ENCODE results near the gene APOBEC3A. TPM values are rescaled to one million over a fixed set of nuclear protein-coding genes. Genes with fewer than 3 reads are reported as not detected.
"Not testable (repeated sequence)": the region's sequence is repeated elsewhere in the genome, so short reads cannot be mapped to it uniquely, and the experiment has no call there.

APOBEC3A gene
- polyA plus RNA-seq, 2 donors: 2.5 to 5.6 TPM

DNA sequence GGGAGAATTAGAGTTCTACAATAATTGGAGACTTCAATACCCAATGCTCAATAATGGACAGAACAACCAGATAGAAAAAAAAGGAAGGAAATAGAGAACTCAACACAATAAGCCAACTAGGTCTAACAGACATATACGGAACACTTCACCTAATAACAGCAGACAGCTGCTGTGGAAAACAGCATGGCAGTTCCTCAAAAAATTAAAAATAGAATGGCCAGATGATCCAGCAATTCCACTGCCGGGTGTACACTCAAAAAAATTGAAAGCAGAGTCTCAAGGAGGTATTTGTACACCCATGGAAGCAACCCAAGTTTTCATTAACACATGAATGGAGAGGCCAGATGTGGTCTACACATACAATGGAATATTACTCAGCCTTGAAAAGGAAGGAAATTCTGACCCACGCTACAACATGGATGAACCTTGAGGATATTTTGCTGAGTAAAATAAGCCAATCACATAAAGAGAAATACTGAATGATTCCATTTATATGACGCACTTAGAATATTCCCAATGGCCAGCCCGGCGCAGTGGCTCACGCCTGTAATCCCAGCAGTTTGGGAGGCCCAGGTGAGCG, 51.0 kb downstream of the APOBEC3A start:
- 85 to 87% methylated on average over 8 of the region's 8 CpGs for WGBS, 2 donors
- H3K36me3 ChIP-seq (ENCODE audit: control insufficient read depth in 2 of 2, insufficient read depth in 2 of 2, low read length in 1 of 2); H3K27me3 ChIP-seq (ENCODE audit: control insufficient read depth in 1 of 2, insufficient read depth in 2 of 2, low read length in 2 of 2); H3K4me1 ChIP-seq (ENCODE audit: control insufficient read depth in 2 of 2, insufficient read depth in 2 of 2, low read length in 1 of 2); H3K9me3 ChIP-seq (ENCODE audit: control insufficient read depth in 2 of 2, insufficient read depth in 1 of 2, low read depth in 1 of 2, low read length in 1 of 2); H3K27ac ChIP-seq (ENCODE audit: low read depth in 2 of 2, low read length in 1 of 2); H3K4me3 ChIP-seq (ENCODE audit: low read depth in 1 of 2, low read length in 2 of 2): not testable (repeated sequence)

DNA sequence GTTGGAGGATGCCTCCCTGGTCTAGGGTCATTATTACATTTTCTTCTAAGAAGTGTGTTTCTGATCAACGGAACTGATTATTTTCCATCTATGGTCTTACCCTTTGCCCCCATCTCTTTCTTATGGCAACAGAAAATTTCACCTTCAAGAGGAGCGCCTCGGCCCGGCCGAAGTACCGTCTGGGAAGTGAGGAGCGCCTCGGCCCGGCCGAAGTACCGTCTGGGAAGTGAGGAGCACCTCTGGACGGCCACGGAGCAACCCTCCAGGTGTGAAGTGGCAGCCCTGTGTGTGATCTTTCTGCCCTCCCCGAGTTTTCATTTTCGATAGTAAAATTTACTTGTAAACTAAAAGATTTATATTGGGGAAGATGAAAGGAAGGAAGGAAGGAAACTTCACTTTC, 53.5 kb downstream of the APOBEC3A start:
- no peak overlapping the region for H3K27ac ChIP-seq (ENCODE audit: low read depth in 2 of 2, low read length in 1 of 2)
- H3K27me3 ChIP-seq (ENCODE audit: control insufficient read depth in 1 of 2, insufficient read depth in 2 of 2, low read length in 2 of 2): no peaks in the 10 kb centered on the region
- no peaks in the 10 kb centered on the region for H3K36me3 ChIP-seq (ENCODE audit: control insufficient read depth in 2 of 2, insufficient read depth in 2 of 2, low read length in 1 of 2)
- WGBS, 2 donors: 75 to 81% methylated on average over 15 of the region's 15 CpGs
- H3K4me3 ChIP-seq (ENCODE audit: low read depth in 1 of 2, low read length in 2 of 2): no peak overlapping the region
- H3K4me1 ChIP-seq (ENCODE audit: control insufficient read depth in 2 of 2, insufficient read depth in 2 of 2, low read length in 1 of 2): peaks cover 3% of the 10 kb centered on the region in 2 donors
- H3K9me3 ChIP-seq (ENCODE audit: control insufficient read depth in 2 of 2, insufficient read depth in 1 of 2, low read depth in 1 of 2, low read length in 1 of 2): no peaks in the 10 kb centered on the region

Other genes starting within 250 kb of the APOBEC3A start
- 10 to 100 TPM; 61.7 to 70.1 TPM for gene SUN2, start 201.6 kb upstream of the APOBEC3A start, polyA plus RNA-seq
- gene DNAL4, start 163.5 kb upstream of the APOBEC3A start, polyA plus RNA-seq: 10 to 100 TPM in 1 of 2 donors, 1 to 10 TPM in 1; 8.5 to 12.7 TPM
- gene NPTXR, start 113.6 kb upstream of the APOBEC3A start, polyA plus RNA-seq: under 1 TPM; 0.28 to 0.73 TPM
- 1 to 10 TPM; 6.4 to 8.5 TPM for gene CBX6, start 85.4 kb upstream of the APOBEC3A start, polyA plus RNA-seq
- 1 to 10 TPM; 3.4 to 4.6 TPM for gene APOBEC3B, start 24.7 kb downstream of the APOBEC3A start, polyA plus RNA-seq
- gene APOBEC3C, start 56.6 kb downstream of the APOBEC3A start, polyA plus RNA-seq: 10 to 100 TPM; 16.2 to 20.1 TPM
- under 1 TPM; 0.53 to 0.73 TPM for gene APOBEC3D, start 63.5 kb downstream of the APOBEC3A start, polyA plus RNA-seq
- 1 to 10 TPM; 1.8 to 5.2 TPM for gene APOBEC3F, start 83.3 kb downstream of the APOBEC3A start, polyA plus RNA-seq
- gene APOBEC3G, start 119.7 kb downstream of the APOBEC3A start, polyA plus RNA-seq: 1 to 10 TPM; 2.1 to 6.0 TPM
- gene APOBEC3H, start 139.6 kb downstream of the APOBEC3A start, polyA plus RNA-seq: under 1 TPM; 0.20 to 0.51 TPM
- gene CBX7, start 195.1 kb downstream of the APOBEC3A start, polyA plus RNA-seq: 10 to 100 TPM; 12.2 to 19.1 TPM